SK-N-MC (cell line): Measurements from ENCODE around the gene CDH22.

Source experiments
- DNase-seq: peaks from one replicate; pipeline ENCODE4 v3.0.0-alpha.2; 2011; ENCODE audit warnings: low read depth, low spot score
- H3K27ac ChIP-seq: fragments of 200-600 bp; sonication (generic); 2 replicates; pipeline ENCODE4 v1.5.1; 2016; ENCODE audit warnings: mixed run types
- H3K36me3 ChIP-seq: fragments of 200-600 bp; sonication (generic); 2 replicates; pipeline ENCODE4 v1.6.1; 2017; ENCODE audit warnings: antibody characterized with exemption, low read length, mixed read lengths; ENCODE audit not compliant: insufficient read depth
- H3K4me3 ChIP-seq: fragments of 200-600 bp; sonication (generic); 2 replicates; pipeline ENCODE4 v1.5.1; 2016
- H3K9ac ChIP-seq: fragments of 200-600 bp; sonication (generic); 2 replicates; pipeline ENCODE4 v1.8.0; 2017; ENCODE audit warnings: mixed run types, mixed read lengths; ENCODE audit not compliant: insufficient read length
- H3K9me3 ChIP-seq: fragments of 200-600 bp; sonication (generic); 2 replicates; pipeline ENCODE4 v1.6.1; 2017; ENCODE audit warnings: low read depth, mild to moderate bottlenecking, antibody characterized with exemption, low read length, moderate library complexity, mixed read lengths
- EZH2 ChIP-seq: fragments of 200-600 bp; sonication (generic); IDR thresholded peaks from one replicate; pipeline ENCODE4 v1.6.1; 2017; ENCODE audit warnings: antibody characterized with exemption
- FOXP2 ChIP-seq: optimal IDR thresholded peaks from 2 replicates; pipeline ENCODE3; 2011; ENCODE audit warnings: mild to moderate bottlenecking, moderate library complexity; ENCODE audit not compliant: insufficient read depth; ENCODE audit errors: extremely low read length, control extremely low read depth
- POLR2AphosphoS5 ChIP-seq: IDR thresholded peaks from 2 replicates; pipeline ENCODE4 v1.6.1; 2012; ENCODE audit warnings: mild to moderate bottlenecking, low read depth, low read length, borderline replicate concordance

The CDH22 gene

DNA sequence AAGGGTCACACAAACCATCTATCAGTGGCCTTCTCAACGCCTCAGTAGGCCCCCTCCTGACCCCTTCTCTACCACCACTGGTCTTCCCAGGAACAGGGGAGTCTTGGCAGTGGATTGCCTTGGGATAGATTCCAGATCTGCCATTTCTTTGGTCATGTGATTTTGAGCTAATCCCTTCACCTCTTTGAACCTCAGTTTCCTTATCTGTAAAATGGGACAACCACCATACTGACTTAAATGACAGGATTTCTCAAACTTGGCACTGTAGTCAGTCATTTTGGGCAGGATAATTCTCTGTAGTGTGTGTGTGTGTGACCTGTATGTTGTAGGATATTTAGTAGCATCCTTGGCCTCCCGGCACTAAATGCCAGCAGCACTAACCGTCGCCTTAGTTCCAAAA lies 89.1 kb downstream of the CDH22 start:
- no peak for DNase-seq
- TF ChIP-seq POLR2AphosphoS5 = no peak
- no peak for TF ChIP-seq FOXP2
- no peak for TF ChIP-seq EZH2

GRCh38 chr20:46218656-46219055 lies 89.6 kb downstream of the CDH22 start:
- TF ChIP-seq EZH2 = no peak
- no peak for TF ChIP-seq POLR2AphosphoS5
- TF ChIP-seq FOXP2 = no peak
- H3K9me3 ChIP-seq = no peaks in the 10 kb centered on the region
- no peak for DNase-seq
- no peak overlapping the region for H3K27ac ChIP-seq
- no peak overlapping the region for H3K4me3 ChIP-seq
- no peaks in the 10 kb centered on the region for H3K36me3 ChIP-seq
- no peak overlapping the region for H3K9ac ChIP-seq

More for the DNA sequence above, 89.1 kb downstream of the CDH22 start:
- Histone ChIP-seq H3K27ac (no peak overlapping the region), H3K9me3 (no peaks in the 10 kb centered on the region), H3K36me3 (no peaks in the 10 kb centered on the region), H3K9ac (no peak overlapping the region), H3K4me3 (no peak overlapping the region)

- DNase-seq = no peak
- Histone ChIP-seq H3K9ac (no peak overlapping the region), H3K9me3 (no peaks in the 10 kb centered on the region), H3K36me3 (no peaks in the 10 kb centered on the region), H3K27ac (no peak overlapping the region), H3K4me3 (no peak overlapping the region)
- no peak for TF ChIP-seq EZH2
- no peak for TF ChIP-seq POLR2AphosphoS5
- no peak for TF ChIP-seq FOXP2
Observed at GRCh38 chr20:46217583-46217982, 90.7 kb downstream of the CDH22 start.

DNA sequence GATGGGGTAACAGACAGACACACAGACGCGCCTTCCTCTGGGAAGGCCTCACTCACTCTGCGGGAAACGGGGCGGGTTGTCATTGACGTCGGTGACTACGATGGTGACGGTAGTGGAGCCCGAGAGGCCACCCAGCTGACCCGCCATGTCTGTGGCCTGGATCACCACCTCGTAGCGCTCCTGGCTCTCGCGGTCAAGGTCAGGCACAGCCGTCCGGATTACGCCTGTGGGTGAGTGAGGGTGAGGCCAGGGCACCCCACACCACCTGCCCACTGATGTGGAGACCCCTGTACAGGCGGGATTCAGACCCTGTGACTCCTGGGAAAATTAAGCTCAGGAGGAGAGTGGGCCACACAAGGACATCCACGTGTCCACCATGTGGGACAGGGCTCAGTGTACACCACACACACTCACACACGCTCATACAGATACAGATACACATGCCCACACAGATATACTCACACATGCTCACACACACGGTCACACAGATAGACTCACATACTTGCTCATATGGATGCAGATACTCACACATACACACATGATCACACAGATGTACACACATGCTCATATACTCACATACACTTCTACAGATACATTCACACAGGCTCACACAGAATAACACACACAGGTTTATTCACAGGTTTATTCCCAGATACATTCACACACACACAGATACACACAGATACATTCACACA lies 91.4 kb downstream of the CDH22 start:
- H3K9me3 ChIP-seq = no peaks in the 10 kb centered on the region
- TF ChIP-seq POLR2AphosphoS5 (no peak), EZH2 (no peak), FOXP2 (no peak)
- no peak overlapping the region for H3K27ac ChIP-seq
- no peak overlapping the region for H3K4me3 ChIP-seq
- DNase-seq = no peak
- no peaks in the 10 kb centered on the region for H3K36me3 ChIP-seq
- no peak overlapping the region for H3K9ac ChIP-seq

DNA sequence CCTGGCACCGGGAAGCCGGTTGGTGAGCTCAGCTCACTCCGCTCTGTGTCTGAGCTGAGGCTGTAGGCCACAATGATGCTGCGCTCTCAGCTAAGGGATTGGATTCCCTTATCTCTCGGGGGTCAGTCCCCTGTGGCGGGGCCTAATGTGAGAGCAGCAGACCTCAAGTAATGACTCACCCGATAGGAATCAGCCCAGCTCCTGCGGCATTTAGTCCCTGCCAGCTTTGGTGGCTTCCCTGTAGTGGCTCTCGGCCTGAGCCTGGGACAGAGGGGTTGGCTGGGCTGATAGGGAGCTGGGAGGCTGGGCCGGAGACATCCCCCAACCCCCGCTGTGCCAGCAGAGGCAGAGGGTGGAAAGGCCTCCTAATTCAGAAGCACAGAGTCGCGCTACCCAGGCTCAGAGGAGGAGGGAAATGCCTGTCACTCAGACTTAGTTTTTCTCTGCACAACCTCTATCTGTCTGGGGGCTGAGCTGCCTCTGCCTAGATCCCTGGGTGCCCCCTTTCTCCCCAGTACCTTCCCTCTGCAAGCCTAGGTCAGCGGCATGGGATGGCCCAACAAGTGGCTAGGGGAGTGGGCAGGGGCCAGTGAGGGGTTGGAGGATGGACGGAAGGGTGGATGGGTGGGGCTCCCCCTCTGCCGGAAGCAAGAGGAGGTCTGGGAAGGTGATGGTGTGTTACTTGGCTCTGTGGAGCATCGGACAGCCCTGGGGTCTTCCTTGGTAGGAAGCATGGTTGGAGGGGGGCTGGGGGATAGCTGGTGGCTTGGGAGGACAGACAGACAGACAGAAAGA lies 92.2 kb downstream of the CDH22 start:
- TF ChIP-seq FOXP2 (no peak), POLR2AphosphoS5 (no peak), EZH2 (no peak)
- Histone ChIP-seq H3K36me3 (no peaks in the 10 kb centered on the region), H3K4me3 (no peak overlapping the region), H3K9me3 (no peaks in the 10 kb centered on the region), H3K9ac (no peak overlapping the region), H3K27ac (no peak overlapping the region)
- DNase-seq = no peak

GRCh38 chr20:46214824-46215488 lies 93.3 kb downstream of the CDH22 start:
- TF ChIP-seq EZH2 = no peak
- TF ChIP-seq FOXP2 = no peak
- TF ChIP-seq POLR2AphosphoS5 = no peak
- no peak for DNase-seq
- H3K27ac ChIP-seq = no peak overlapping the region
- no peaks in the 10 kb centered on the region for H3K9me3 ChIP-seq
- H3K4me3 ChIP-seq = no peak overlapping the region
- H3K36me3 ChIP-seq = no peaks in the 10 kb centered on the region
- H3K9ac ChIP-seq = no peak overlapping the region

- Histone ChIP-seq H3K36me3 (no peaks in the 10 kb centered on the region), H3K9me3 (no peaks in the 10 kb centered on the region), H3K9ac (no peak overlapping the region), H3K4me3 (no peak overlapping the region), H3K27ac (no peak overlapping the region)
- DNase-seq = no peak
- TF ChIP-seq POLR2AphosphoS5 = no peak
- TF ChIP-seq EZH2 = no peak
- no peak for TF ChIP-seq FOXP2
Observed at GRCh38 chr20:46213946-46214823, 94.1 kb downstream of the CDH22 start.
